T-cell (primary cell): ENCODE data around the gene LOXL4. TPM values are rescaled to one million over a fixed set of nuclear protein-coding genes. Genes with fewer than 3 reads are reported as not detected.

Source experiments
- ATAC-seq, 4 experiments: fragments of 200-7000 bp in 3 of 4; fragments of 150-1000 bp in 1 of 4; cut with Tn5 transposase; replicated peaks in 1 of 4; 1 replicate in 3 of 4; 2 replicates in 1 of 4; pipeline ENCODE4 v1.10.0; 2021; ENCODE audit warnings: moderate library complexity in 3 of 4, mild to moderate bottlenecking in 2 of 4, moderate number of reproducible peaks in 1 of 4
- CTCF ChIA-PET, 2 donors: fragments of 300-600 bp; sonication (Branson Sonifier 250); formaldehyde crosslinking; loops; one replicate each; lab custom pipeline; 2022; ENCODE audit warnings: antibody characterized with exemption in 2 of 2; lab: Charles Lee
- POLR2A ChIA-PET, 2 donors: fragments of 300-600 bp; sonication (Branson Sonifier 250); formaldehyde crosslinking; loops; one replicate each; lab custom pipeline; 2022; ENCODE audit warnings: antibody characterized with exemption in 2 of 2; lab: Charles Lee
- DNase-seq, 35 experiments: peaks; one replicate each; pipeline versions ENCODE4 v3.0.0 to v3.0.0-alpha.2; 2013 to 2023
- H3K27ac ChIP-seq: one replicate; pipeline ENCODE4 v1.5.1; 2013; ENCODE audit warnings: low read length
- H3K27me3 ChIP-seq, 2 experiments: replicated peaks in 1 of 2; 1 replicate in 1 of 2; 2 replicates in 1 of 2; pipeline versions ENCODE4 v1.6.1 to v1.7.0; 2013; ENCODE audit warnings: low read length in 1 of 2, mixed read lengths in 1 of 2; ENCODE audit not compliant: control insufficient read depth in 2 of 2, insufficient read depth in 2 of 2; ENCODE audit errors: extremely low read depth in 1 of 2
- H3K36me3 ChIP-seq, 2 donors: 1 replicate in 1 of 2; 2 replicates in 1 of 2; pipeline versions ENCODE4 v1.6.1 to v1.7.0; 2013; ENCODE audit warnings: low read length in 1 of 2; ENCODE audit not compliant: control insufficient read depth in 2 of 2, insufficient read depth in 1 of 2; ENCODE audit errors: extremely low read depth in 1 of 2
- H3K4me1 ChIP-seq, 2 experiments: 1 replicate in 1 of 2; 2 replicates in 1 of 2; pipeline versions ENCODE4 v1.6.1 to v1.7.0; 2013; ENCODE audit warnings: low read length in 2 of 2, mixed read lengths in 1 of 2; ENCODE audit not compliant: insufficient read depth in 2 of 2, control insufficient read depth in 1 of 2; ENCODE audit errors: extremely low read depth in 1 of 2
- H3K4me3 ChIP-seq, 2 donors: 1 replicate in 1 of 2; 2 replicates in 1 of 2; pipeline versions ENCODE4 v1.5.1 to v1.7.0; 2013; ENCODE audit warnings: mild to moderate bottlenecking in 2 of 2, low read length in 1 of 2, moderate library complexity in 1 of 2; ENCODE audit not compliant: control insufficient read depth in 1 of 2; ENCODE audit errors: extremely low read depth in 1 of 2
- H3K9me3 ChIP-seq: 2 replicates; pipeline ENCODE4 v1.7.0; 2013
- H3K27ac Mint-ChIP-seq, 2 donors: one replicate each; pipeline ENCODE4 v1.8.0; 2020 to 2021; ENCODE audit warnings: mild to moderate bottlenecking in 2 of 2, mixed read lengths in 2 of 2
- H3K27me3 Mint-ChIP-seq, 2 donors: one replicate each; pipeline ENCODE4 v1.8.0; 2021 to 2022; ENCODE audit warnings: mixed read lengths in 2 of 2
- H3K36me3 Mint-ChIP-seq: one replicate; pipeline ENCODE4 v1.8.0; 2021; ENCODE audit warnings: mixed read lengths
- H3K4me1 Mint-ChIP-seq, 3 donors: one replicate each; pipeline ENCODE4 v1.8.0; 2020 to 2022; ENCODE audit warnings: mixed read lengths in 3 of 3, mild to moderate bottlenecking in 1 of 3
- H3K4me3 Mint-ChIP-seq, 3 donors: one replicate each; pipeline ENCODE4 v1.8.0; 2020 to 2022; ENCODE audit warnings: mild to moderate bottlenecking in 3 of 3, mixed read lengths in 3 of 3, moderate library complexity in 3 of 3
- H3K9me3 Mint-ChIP-seq, 3 donors: one replicate each; pipeline ENCODE4 v1.8.0; 2020 to 2022; ENCODE audit warnings: mixed read lengths in 3 of 3
- WGBS: methylation state at CpG from one replicate; pipeline ENCODE4 v1.1.5; 2013; ENCODE audit warnings: missing lambda C conversion rate; ENCODE audit not compliant: insufficient coverage; 5-methylcytosine and 5-hydroxymethylcytosine counted together
- total RNA-seq, 35 experiments: library from RNA in 6 of 35; stranded (reverse) in 6 of 35; fragments of 120-200 nt in 1 of 35; gene quantifications; one replicate each; pipeline versions ENCODE4 v1.2.1 to v1.2.4 and lab custom pipeline; 2013 to 2026

The LOXL4 gene
- total RNA-seq, 5 donors from 2014 or later (not counting 1 experiment from before 2014, with no cell fraction given), result 0.09 TPM; not detected in 4

- no peak overlapping the region for H3K4me3 Mint-ChIP-seq
- Histone ChIP-seq H3K27me3 (no peaks in the 10 kb centered on the region), H3K9me3 (no peaks in the 10 kb centered on the region), H3K36me3 (no peaks in the 10 kb centered on the region), H3K4me3 (no peak overlapping the region), H3K27ac (no peak overlapping the region), H3K4me1 (no peaks in the 10 kb centered on the region)
- ATAC-seq, result no peak
- peaks cover 54% of the 10 kb centered on the region for H3K36me3 Mint-ChIP-seq
- POLR2A ChIA-PET, result no interaction called here
- no peak overlapping the region for H3K27ac Mint-ChIP-seq
- DNase-seq, result no peak
- H3K4me1 Mint-ChIP-seq, result peaks cover 13 to 19% (median 19%) of the 10 kb centered on the region in 3 donors
- 100% methylated on average over 6 of the region's 6 CpGs for WGBS
- no peaks in the 10 kb centered on the region for H3K27me3 Mint-ChIP-seq
- CTCF ChIA-PET, result no interaction called here
- H3K9me3 Mint-ChIP-seq, result peaks cover 10 to 18% (median 13%) of the 10 kb centered on the region in 3 donors
These were observed 44.1 kb downstream of the LOXL4 start for GRCh38 chr10:98223874-98224273.

DNA sequence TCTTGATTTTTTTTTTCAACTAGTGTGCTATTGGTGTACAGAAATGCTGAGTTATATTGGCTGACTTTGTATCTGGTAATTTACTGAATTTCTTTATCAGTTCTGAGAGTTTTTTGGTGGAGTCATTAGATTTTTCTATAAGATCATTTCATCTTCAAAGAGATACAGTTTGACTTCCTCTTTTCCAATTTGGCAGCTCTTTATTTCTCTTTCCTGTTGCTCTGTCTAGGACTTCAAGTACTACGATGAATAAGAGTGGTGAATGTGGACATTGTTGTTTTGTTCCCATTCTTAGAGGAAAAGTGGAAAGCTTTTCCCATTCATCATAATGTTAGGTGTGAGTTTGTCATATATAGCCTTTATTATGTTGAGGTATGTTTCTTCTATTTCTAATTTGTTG is 50.2 kb downstream of the LOXL4 start:
- DNase-seq (no peak), ATAC-seq (no peak)
- H3K27ac Mint-ChIP-seq, result no peak overlapping the region
- POLR2A ChIA-PET, result no interaction called here
- H3K4me1 Mint-ChIP-seq, result peaks cover 28 to 36% (median 29%) of the 10 kb centered on the region in 3 donors
- H3K27me3 Mint-ChIP-seq, result no peaks in the 10 kb centered on the region
- no peak overlapping the region for H3K4me3 Mint-ChIP-seq
- Histone ChIP-seq H3K4me1 (peaks cover 0 to 2% of the 10 kb centered on the region in 2 experiments), H3K9me3 (peaks cover 5% of the 10 kb centered on the region), H3K27ac (no peak overlapping the region), H3K4me3 (no peak overlapping the region), H3K27me3 (no peaks in the 10 kb centered on the region), H3K36me3 (no peaks in the 10 kb centered on the region)
- CTCF ChIA-PET, result interaction anchor here in 1 of 2 donors (0.6 kb wide), 1 partner anchor 19 kb away, joined by 5 read pairs; no protein-coding TSS in a partner anchor
- WGBS, result no CpG with 5 or more reads among the region's 1 CpG
- peaks cover 59% of the 10 kb centered on the region for H3K36me3 Mint-ChIP-seq
- H3K9me3 Mint-ChIP-seq, result peaks cover 9 to 37% (median 22%) of the 10 kb centered on the region in 3 donors

DNA sequence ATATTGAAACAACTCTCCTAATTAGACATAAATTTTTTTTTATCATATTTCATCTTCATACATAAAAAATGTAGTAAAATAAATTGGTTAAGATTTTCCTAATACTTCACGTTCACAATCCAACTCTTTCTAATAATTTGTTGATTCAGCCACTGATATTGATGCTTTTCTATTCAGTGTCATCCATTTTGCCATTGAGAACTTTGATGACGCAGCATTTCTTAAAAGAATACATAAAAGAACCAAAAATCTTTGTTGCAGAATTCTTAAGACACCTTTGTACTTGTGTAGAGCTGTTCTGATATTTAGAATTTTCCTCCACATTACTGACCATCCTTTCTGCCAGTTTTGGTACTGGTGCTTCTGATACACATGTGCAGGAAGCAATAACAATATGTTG is 52.6 kb downstream of the LOXL4 start:
- H3K27me3 ChIP-seq, result no peaks in the 10 kb centered on the region
- no CpG with 5 or more reads among the region's 2 CpGs for WGBS
- ATAC-seq (no peak), DNase-seq (no peak)
- Mint-ChIP-seq H3K4me1 (peaks cover 49 to 57% (median 51%) of the 10 kb centered on the region in 3 donors), H3K27me3 (no peaks in the 10 kb centered on the region), H3K27ac (no peak overlapping the region), H3K9me3 (peaks cover 9 to 37% (median 22%) of the 10 kb centered on the region in 3 donors), H3K4me3 (no peak overlapping the region), H3K36me3 (peaks cover 75% of the 10 kb centered on the region)
- ChIA-PET POLR2A (no interaction called here), CTCF (no interaction called here)
- peaks cover 5% of the 10 kb centered on the region for H3K9me3 ChIP-seq
- H3K27ac ChIP-seq, result no peak overlapping the region
- H3K4me3 ChIP-seq, result no peak overlapping the region
- H3K4me1 ChIP-seq, result peaks cover 0 to 2% of the 10 kb centered on the region in 2 experiments
- H3K36me3 ChIP-seq, result no peaks in the 10 kb centered on the region

DNA sequence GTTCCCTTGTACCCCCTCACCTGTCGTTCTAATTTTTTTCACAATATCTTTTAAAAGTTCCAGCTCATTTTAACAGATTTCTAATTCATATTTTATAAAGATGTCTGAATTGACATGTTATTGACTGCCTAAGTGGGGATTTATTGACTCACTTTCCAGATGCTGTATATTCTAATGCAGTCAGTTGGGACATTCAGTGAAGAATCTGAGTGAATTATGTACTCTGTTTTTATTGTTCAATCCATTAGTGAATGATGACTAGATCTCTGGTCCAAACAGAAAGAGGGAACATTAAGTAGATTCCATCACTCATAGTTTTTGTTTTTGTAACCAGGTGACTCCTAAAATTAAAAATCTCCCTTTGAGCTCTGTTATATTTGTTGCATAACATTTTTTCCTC is 54.3 kb downstream of the LOXL4 start:
- peaks cover 0 to 10% of the 10 kb centered on the region in 2 donors for H3K36me3 ChIP-seq
- H3K4me1 ChIP-seq, result peaks cover 0 to 2% of the 10 kb centered on the region in 2 experiments
- WGBS, result no CpG with 5 or more reads among the region's 1 CpG
- ATAC-seq (no peak), DNase-seq (no peak)
- no peak overlapping the region for H3K4me3 Mint-ChIP-seq
- H3K27ac Mint-ChIP-seq, result no peak overlapping the region
- peaks cover 0 to 23% (median 12%) of the 10 kb centered on the region in 3 donors for H3K9me3 Mint-ChIP-seq
- ChIA-PET POLR2A (no interaction called here), CTCF (no interaction called here)
- H3K27me3 Mint-ChIP-seq, result no peaks in the 10 kb centered on the region
- no peak overlapping the region for H3K4me3 ChIP-seq
- H3K27ac ChIP-seq, result no peak overlapping the region
- peaks cover 54 to 62% (median 60%) of the 10 kb centered on the region in 3 donors for H3K4me1 Mint-ChIP-seq
- H3K36me3 Mint-ChIP-seq, result peaks cover 72% of the 10 kb centered on the region
- H3K27me3 ChIP-seq, result no peaks in the 10 kb centered on the region
- H3K9me3 ChIP-seq, result peaks cover 5% of the 10 kb centered on the region

DNA sequence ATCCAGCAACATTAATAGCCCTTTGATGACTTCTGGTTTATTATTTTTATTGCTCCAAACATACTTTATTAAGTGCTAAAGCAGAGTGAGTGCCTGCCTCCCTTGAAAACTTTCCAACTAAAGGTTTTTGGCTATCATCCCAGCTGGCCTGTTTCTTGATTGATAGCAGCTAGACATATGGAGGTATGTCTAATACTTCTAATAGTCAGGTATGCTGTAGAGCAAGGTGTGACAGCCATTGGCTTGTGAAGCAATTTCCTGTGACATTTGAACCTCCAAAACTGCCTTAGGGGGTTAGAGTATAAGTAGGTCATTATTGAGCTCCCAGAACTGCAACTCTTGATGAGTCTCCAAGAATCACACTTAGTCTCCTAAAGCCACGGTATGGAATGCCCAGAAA is 55.8 kb downstream of the LOXL4 start:
- no peaks in the 10 kb centered on the region for H3K27me3 Mint-ChIP-seq
- Histone ChIP-seq H3K4me3 (no peak overlapping the region), H3K9me3 (no peaks in the 10 kb centered on the region), H3K27ac (no peak overlapping the region), H3K4me1 (no peaks in the 10 kb centered on the region), H3K36me3 (peaks cover 0 to 19% of the 10 kb centered on the region in 2 donors), H3K27me3 (no peaks in the 10 kb centered on the region)
- ChIA-PET CTCF (no interaction called here), POLR2A (no interaction called here)
- H3K4me3 Mint-ChIP-seq, result no peak overlapping the region
- peaks cover 70% of the 10 kb centered on the region for H3K36me3 Mint-ChIP-seq
- no peak for DNase-seq
- H3K9me3 Mint-ChIP-seq, result peaks cover 0 to 8% (median 7%) of the 10 kb centered on the region in 3 donors
- WGBS, result no CpG with 5 or more reads among the region's 1 CpG
- H3K27ac Mint-ChIP-seq, result no peak overlapping the region
- no peak for ATAC-seq
- peaks cover 44 to 63% (median 54%) of the 10 kb centered on the region in 3 donors for H3K4me1 Mint-ChIP-seq

GRCh38 chr10:98209441-98209840 is 58.6 kb downstream of the LOXL4 start:
- Histone ChIP-seq H3K4me1 (no peaks in the 10 kb centered on the region), H3K27ac (no peak overlapping the region), H3K36me3 (peaks cover 0 to 19% of the 10 kb centered on the region in 2 donors), H3K9me3 (no peaks in the 10 kb centered on the region), H3K4me3 (no peak overlapping the region), H3K27me3 (no peaks in the 10 kb centered on the region)
- ChIA-PET POLR2A (no interaction called here), CTCF (no interaction called here)
- H3K9me3 Mint-ChIP-seq, result no peaks in the 10 kb centered on the region
- 75% methylated on average over 3 of the region's 4 CpGs for WGBS
- H3K4me3 Mint-ChIP-seq, result no peak overlapping the region
- no peak overlapping the region for H3K27ac Mint-ChIP-seq
- H3K27me3 Mint-ChIP-seq, result no peaks in the 10 kb centered on the region
- DNase-seq, result no peak
- H3K4me1 Mint-ChIP-seq, result peaks cover 43 to 59% (median 46%) of the 10 kb centered on the region in 3 donors
- ATAC-seq, result no peak
- peaks cover 63% of the 10 kb centered on the region for H3K36me3 Mint-ChIP-seq
